Effector memory CD4-positive, alpha-beta T cell (primary cell): ENCODE measurements around the gene KCNK3.

ENCODE experiments used
- DNase-seq, 3 donors: peaks; one replicate each; pipeline ENCODE4 v3.0.0-alpha.2; 2020
- H3K27ac ChIP-seq: 2 replicates; pipeline ENCODE4 v1.7.0; 2013; ENCODE audit warnings: mild to moderate bottlenecking, low read length, moderate library complexity; ENCODE audit not compliant: insufficient read depth, poor library complexity, severe bottlenecking
- H3K27me3 ChIP-seq: replicated peaks from 2 replicates; pipeline ENCODE4 v1.7.0; 2013; ENCODE audit warnings: mild to moderate bottlenecking, low read length; ENCODE audit not compliant: insufficient read depth, control insufficient read depth, poor library complexity, severe bottlenecking
- H3K36me3 ChIP-seq: 2 replicates; pipeline ENCODE4 v1.7.0; 2013; ENCODE audit warnings: mild to moderate bottlenecking, low read length, moderate library complexity; ENCODE audit not compliant: control insufficient read depth, insufficient read depth
- H3K4me1 ChIP-seq: 2 replicates; pipeline ENCODE4 v1.7.0; 2013; ENCODE audit warnings: low read length, mild to moderate bottlenecking; ENCODE audit not compliant: control insufficient read depth, insufficient read depth, poor library complexity, severe bottlenecking
- H3K4me3 ChIP-seq: 2 replicates; pipeline ENCODE4 v1.7.0; 2013; ENCODE audit warnings: low read length, low read depth, mild to moderate bottlenecking; ENCODE audit not compliant: insufficient read depth, poor library complexity, severe bottlenecking
- H3K9me3 ChIP-seq: 2 replicates; pipeline ENCODE4 v1.7.0; 2013; ENCODE audit warnings: mild to moderate bottlenecking, low read length, moderate library complexity; ENCODE audit not compliant: control insufficient read depth

KCNK3 gene

DNA sequence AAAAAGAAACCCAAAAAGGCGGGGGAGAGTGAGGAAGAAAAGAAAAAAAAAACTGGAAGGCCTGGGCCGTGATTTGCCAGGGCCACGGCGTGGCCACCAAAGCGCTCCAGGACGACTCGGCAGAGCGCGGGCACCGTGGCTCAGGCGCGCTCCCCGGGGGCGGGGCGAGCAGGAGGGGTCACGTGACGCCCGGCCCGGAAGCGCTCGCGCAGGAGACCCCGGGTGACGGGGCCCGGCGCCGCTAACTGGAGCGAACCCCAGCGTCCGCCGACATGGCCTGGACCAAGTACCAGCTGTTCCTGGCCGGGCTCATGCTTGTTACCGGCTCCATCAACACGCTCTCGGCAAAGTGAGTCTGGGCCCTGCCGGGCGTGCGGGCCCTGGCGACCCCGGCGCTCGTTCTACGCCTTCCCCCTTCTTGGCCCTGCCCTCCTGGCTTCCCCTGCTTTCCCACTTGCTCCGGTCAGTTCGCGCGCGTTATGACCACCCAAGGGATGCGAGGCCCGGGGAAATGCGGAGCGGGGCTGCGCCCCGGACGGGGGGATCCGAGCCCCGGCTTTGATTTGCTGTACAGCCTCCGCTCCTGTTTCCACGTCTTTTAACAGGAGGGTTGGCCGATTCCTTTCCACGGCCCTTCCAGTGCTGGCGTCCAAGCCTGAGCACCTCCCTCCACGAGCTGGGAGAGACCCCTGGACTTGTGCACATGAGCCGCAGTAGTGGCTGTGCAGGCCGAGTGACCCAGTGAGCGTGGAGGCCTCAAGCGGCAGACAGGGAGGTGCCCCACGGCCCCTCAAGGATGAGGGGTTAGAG is 71.8 kb downstream of the KCNK3 start, which contains the start of gene SLC35F6:
Gene SLC35F6, plus strand, starts transcription at position 207 of the 810 bp plus-strand sequence. Its CDS starts 66 bp downstream, at position 273.
- H3K4me3 ChIP-seq: peak within 1 kb of the TSS; percentile 95
- DNase-seq: peak; percentile 65 to 77 (median 71)
- H3K27me3 ChIP-seq: no peaks in the 10 kb centered on the region
- peak within 1 kb of the TSS; percentile 88 for H3K27ac ChIP-seq
- no peaks in the 10 kb centered on the region for H3K9me3 ChIP-seq
- H3K36me3 ChIP-seq: no peaks in the 10 kb centered on the region
- peaks cover 23% of the 10 kb centered on the region for H3K4me1 ChIP-seq

- no peak for DNase-seq
- Histone ChIP-seq H3K36me3 (no peaks in the 10 kb centered on the region), H3K9me3 (no peaks in the 10 kb centered on the region), H3K4me3 (peak overlapping the region; percentile 95), H3K4me1 (peaks cover 23% of the 10 kb centered on the region), H3K27me3 (no peaks in the 10 kb centered on the region), H3K27ac (peak overlapping the region; percentile 88)
Measured at GRCh38 chr2:26764906-26765305, 72.4 kb downstream of the KCNK3 start.

- Histone ChIP-seq H3K27me3 (no peaks in the 10 kb centered on the region), H3K9me3 (no peaks in the 10 kb centered on the region), H3K4me3 (peak overlapping the region; percentile 95), H3K36me3 (no peaks in the 10 kb centered on the region), H3K4me1 (peaks cover 23% of the 10 kb centered on the region), H3K27ac (no peak overlapping the region)
- no peak for DNase-seq
Measured at GRCh38 chr2:26765475-26766200, 73.1 kb downstream of the KCNK3 start.

- Histone ChIP-seq H3K4me3 (no peak overlapping the region), H3K9me3 (no peaks in the 10 kb centered on the region), H3K27ac (no peak overlapping the region), H3K4me1 (peaks cover 24% of the 10 kb centered on the region), H3K36me3 (no peaks in the 10 kb centered on the region), H3K27me3 (no peaks in the 10 kb centered on the region)
- no peak for DNase-seq
Measured at GRCh38 chr2:26767129-26767528, 74.6 kb downstream of the KCNK3 start.

- Histone ChIP-seq H3K27me3 (no peaks in the 10 kb centered on the region), H3K4me1 (peaks cover 30% of the 10 kb centered on the region), H3K4me3 (no peak overlapping the region), H3K36me3 (no peaks in the 10 kb centered on the region), H3K27ac (no peak overlapping the region), H3K9me3 (no peaks in the 10 kb centered on the region)
- DNase-seq: no peak
Measured at GRCh38 chr2:26767894-26768487, 75.5 kb downstream of the KCNK3 start.

GRCh38 chr2:26768759-26769088 is 76.2 kb downstream of the KCNK3 start:
- peaks cover 30% of the 10 kb centered on the region for H3K4me1 ChIP-seq

DNA sequence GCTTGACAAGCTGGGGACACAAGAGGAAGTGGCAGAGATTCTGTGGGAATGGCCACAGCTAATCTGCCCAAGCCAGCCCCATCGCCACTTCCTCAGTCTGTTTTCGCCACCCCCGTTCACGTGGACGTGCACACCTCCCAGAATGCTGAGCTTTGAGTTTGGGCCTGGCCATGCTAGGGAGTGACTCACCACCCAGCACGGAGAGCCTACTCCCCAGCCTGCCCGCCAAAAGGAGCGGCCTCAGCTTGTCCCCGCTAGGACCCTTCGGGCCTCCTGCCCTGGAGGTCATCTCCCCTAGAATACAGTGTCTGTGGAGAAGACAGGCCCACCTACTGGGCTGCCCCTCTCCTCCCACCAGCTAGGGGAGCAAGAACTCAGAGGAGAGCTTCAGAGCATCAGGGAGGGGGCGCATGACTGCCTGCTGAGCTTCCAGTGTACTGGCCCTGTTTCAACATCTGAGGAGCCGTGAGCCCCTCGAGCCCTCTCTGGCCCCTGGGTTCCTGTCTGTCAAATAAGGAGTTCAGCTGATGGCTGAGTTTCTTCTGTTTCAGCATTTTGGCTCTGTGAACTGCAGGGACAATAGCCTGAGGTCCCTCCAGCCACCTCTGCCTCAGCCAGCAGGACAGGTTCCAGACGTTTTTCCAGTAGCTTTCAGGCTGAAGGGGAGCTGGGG is 76.7 kb downstream of the KCNK3 start:
- Histone ChIP-seq H3K4me3 (no peak overlapping the region), H3K27me3 (no peaks in the 10 kb centered on the region), H3K27ac (peak overlapping the region; percentile 18), H3K36me3 (no peaks in the 10 kb centered on the region), H3K4me1 (peaks cover 30% of the 10 kb centered on the region), H3K9me3 (no peaks in the 10 kb centered on the region)
- DNase-seq: no peak

More at GRCh38 chr2:26768759-26769088, 76.2 kb downstream of the KCNK3 start:
- Histone ChIP-seq H3K27me3 (no peaks in the 10 kb centered on the region), H3K4me3 (no peak overlapping the region), H3K36me3 (no peaks in the 10 kb centered on the region), H3K27ac (no peak overlapping the region), H3K9me3 (no peaks in the 10 kb centered on the region)
- no peak for DNase-seq

DNA sequence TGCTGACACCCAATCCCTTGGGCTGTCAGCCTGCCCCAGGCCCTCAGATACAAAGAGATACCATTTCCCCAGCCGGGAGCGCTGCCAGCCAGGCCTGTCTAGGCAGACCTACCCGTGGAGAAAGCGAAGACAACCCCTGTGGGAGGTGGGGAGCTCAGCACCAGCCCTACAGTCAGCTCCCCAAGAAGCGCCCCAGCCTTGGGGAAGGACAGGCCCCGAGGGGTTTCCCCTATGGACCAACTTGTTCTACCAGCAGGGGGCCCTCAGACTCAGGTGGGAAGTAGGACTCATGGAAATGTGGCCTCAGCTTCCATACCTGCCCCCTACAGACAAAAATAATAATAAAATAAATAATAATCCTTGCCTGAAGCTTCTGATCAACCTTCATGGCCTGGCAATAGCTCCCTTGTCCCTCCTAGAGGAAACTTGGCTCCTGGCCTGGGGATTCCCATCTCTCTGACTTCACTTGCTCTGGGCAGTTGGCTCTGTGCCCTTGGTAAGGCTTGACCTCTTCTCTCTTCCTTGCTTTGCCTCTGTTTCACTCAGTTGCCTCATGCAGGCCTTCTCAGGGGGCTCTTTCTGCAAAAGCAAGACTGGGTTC is 78.6 kb downstream of the KCNK3 start:
- peak in 1 of 3 donors; percentile 17 for DNase-seq
- H3K27me3 ChIP-seq: no peaks in the 10 kb centered on the region
- peak overlapping the region; percentile 37 for H3K27ac ChIP-seq
- H3K4me3 ChIP-seq: no peak overlapping the region
- H3K9me3 ChIP-seq: no peaks in the 10 kb centered on the region
- H3K36me3 ChIP-seq: peaks cover 14% of the 10 kb centered on the region
- H3K4me1 ChIP-seq: peaks cover 16% of the 10 kb centered on the region

- H3K4me3 ChIP-seq: no peak overlapping the region
- peak overlapping the region; percentile 37 for H3K27ac ChIP-seq
- peaks cover 22% of the 10 kb centered on the region for H3K36me3 ChIP-seq
- H3K9me3 ChIP-seq: no peaks in the 10 kb centered on the region
- peaks cover 11% of the 10 kb centered on the region for H3K4me1 ChIP-seq
- H3K27me3 ChIP-seq: no peaks in the 10 kb centered on the region
- DNase-seq: no peak
Measured at GRCh38 chr2:26772064-26773001, 79.8 kb downstream of the KCNK3 start.
